Pulmonary artery endothelial cell (primary cell): ENCODE data around the gene EID1. TPM values are rescaled to one million over a fixed set of nuclear protein-coding genes. Genes with fewer than 3 reads are reported as not detected.

Experiments used
- DNase-seq: peaks from one replicate; pipeline ENCODE4 v3.0.0-alpha.2; 2011; ENCODE audit warnings: low read depth, low spot score
- total RNA-seq: library from RNA; depleted of rRNA; stranded (reverse); fragments of >200 nt; gene quantifications from 2 replicates; pipeline ENCODE4 v1.2.3, GENCODE V29; 2014

EID1 gene
- total RNA-seq, 1 donor from 2014 or later, result 200 TPM

DNA sequence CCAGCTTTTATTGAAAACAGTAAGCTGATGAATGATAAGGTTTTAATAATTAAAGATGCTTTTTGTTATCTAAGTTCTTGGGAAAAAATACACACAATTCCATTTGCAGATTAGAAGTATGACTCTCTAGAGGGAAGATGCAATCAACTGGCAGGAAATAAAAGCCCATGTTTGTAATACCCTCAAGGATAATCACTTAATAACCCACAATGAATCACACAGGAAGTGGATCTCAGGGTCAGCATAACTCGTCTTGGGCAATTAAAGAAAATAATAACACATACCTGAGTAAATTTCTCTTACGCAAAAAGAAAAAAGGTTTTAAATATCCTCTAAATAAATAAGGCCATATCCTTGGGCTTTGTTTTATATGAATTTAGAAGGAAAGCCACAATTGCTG lies 9.4 kb upstream of the EID1 start:
- no peak for DNase-seq

DNA sequence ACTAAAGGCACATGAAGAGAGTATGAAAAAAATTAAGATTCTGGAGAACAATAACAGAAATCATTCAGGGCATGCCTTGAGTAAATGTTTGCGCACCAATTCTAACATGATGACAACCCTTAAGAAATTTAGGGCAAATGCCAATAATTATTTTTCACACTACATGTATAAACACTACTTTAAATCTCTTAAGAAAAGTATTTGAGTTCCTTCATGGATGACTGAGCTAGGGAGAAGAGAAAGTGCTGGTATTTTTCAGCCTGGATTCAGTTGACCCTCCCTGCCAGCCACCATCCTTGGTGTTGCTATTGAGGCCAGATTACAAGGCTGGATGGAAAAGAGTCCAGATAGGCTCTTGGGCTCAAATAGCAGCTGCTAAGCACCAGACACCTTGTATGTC lies 8.0 kb upstream of the EID1 start:
- DNase-seq, result no peak

DNA sequence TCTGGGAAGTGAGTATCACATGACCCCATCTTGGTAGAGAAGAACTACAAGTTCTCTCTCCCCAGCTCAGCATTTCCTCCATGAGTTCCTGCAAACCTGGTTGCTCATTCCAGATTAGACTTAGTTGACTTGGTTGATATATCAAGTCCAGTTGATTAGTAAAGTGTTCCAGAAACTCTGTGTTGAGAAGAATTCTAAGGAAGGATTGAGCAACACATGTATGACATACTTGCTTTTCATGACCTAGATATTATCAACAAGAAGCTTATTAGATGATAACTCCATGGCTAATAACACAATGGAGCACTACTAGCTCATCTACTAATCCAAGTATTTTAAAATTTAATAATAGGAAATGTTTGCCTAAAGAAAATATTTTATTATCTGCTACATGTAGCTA lies 6.4 kb upstream of the EID1 start:
- no peak for DNase-seq

- no peak for DNase-seq
Observed at GRCh38 chr15:48872632-48873031, 5.3 kb upstream of the EID1 start.

DNA sequence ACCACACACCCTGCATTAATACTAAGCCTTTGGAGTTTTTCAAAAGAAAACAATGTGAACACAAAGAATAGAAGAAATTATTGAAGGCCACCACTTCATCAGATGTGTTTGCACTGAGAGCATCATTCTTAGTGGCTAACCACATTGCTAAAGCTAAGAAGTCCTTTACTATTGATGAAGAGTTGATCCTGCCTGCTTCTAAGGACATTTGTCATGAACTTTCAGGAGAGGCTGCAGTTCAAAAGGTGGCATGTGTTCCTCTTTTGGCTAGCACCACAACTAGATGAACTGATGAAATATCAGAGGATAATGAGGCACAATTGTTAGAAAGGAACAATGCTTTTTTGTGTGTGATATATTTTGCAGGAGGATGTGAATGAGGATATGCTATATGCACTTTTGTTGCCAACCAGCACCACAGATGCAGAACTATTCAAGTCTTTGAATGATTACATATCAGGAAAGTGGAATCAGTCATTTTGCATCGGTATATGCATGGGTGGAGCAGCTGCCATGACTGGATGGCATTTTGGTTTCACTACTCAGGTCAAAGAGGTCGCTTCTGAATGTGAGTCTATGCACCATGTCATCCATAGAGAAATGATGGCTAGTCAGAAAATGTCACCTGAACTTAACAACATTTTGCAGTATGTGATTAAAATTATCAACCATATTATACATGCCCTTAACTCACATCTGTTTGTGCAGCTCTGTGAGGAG lies 2.5 kb upstream of the EID1 start:
- no peak for DNase-seq

DNA sequence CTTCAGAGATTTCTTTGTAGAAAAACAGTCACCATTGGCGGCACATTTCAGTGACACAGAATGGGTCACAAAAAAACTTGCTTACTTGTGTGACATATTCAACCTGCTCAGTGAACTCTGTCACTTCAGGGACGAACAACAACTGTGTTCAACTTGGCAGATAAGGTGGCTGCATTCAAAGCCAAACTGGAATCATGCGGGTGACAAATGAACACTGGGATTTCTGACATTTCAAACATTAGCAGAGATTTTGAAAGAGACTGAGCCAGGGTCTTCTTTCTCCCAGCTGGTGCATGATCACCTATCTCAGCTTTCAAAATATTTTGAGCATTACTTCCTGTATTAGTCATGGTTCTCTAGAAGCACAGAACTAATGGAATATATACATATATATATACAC lies 1.9 kb upstream of the EID1 start:
- DNase-seq, result no peak

GRCh38 chr15:48880070-48880634 lies 2.2 kb downstream of the EID1 start:
- no peak for DNase-seq

DNA sequence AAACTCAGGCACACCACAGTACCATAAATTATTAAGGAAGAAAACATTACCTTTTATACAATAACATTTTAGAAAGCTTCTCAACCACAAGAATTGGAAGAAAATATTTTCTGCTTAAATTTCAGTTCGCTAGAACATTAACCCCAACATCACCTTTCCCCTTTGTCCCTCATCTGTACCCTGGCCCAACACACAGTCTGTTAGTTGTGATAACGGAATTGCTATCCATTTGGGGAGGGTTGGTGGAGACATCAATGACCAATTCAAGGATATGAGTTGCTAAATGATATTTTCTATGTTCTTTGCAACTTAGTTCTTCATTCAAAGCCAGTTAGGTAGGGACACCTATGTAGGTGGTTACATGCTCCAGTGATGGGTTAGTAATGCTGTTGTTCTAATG lies 5.8 kb downstream of the EID1 start:
- no peak for DNase-seq

DNA sequence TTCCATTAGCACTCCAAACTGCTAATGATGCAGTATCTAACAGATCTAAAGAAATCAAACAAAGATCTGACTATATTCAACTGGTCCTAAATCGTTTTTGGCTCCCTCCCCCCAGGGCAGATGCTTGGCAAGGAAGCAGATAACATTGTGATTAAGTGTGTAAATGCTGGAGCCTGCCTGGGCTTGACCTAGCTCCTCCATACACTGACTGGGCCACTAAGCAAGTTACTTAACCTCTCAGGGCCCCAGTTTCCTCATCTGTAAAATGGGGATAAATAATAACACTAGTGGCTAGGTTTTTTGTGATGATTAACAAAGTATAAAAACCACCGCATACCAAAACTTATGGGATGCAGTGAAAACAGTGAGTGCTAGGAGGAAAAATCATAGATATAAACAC lies 9.2 kb downstream of the EID1 start:
- no peak for DNase-seq

- no peak for DNase-seq
Observed at GRCh38 chr15:48888191-48888590, 10.3 kb downstream of the EID1 start.

DNA sequence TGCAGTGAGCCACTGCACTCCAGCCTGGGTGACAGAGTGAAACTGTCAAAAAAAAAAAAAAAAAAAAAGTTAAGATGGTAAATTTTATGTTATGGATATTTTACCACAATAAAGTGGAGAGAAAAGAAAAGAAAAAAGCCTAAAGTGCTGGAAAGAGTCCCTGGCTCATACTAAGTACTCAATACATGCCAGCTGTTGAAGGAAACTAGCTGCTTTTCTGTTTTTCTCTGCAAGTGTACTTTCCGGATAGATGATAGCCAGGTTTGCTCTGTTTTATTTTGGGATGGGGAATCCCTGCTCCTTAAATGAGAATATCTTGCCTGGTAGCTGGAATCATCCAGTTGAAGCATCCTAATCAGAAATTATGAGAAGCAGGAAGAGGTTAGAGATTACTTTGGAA lies 10.9 kb downstream of the EID1 start:
- no peak for DNase-seq

GRCh38 chr15:48889925-48890324 lies 12.0 kb downstream of the EID1 start:
- DNase-seq, result no peak

DNA sequence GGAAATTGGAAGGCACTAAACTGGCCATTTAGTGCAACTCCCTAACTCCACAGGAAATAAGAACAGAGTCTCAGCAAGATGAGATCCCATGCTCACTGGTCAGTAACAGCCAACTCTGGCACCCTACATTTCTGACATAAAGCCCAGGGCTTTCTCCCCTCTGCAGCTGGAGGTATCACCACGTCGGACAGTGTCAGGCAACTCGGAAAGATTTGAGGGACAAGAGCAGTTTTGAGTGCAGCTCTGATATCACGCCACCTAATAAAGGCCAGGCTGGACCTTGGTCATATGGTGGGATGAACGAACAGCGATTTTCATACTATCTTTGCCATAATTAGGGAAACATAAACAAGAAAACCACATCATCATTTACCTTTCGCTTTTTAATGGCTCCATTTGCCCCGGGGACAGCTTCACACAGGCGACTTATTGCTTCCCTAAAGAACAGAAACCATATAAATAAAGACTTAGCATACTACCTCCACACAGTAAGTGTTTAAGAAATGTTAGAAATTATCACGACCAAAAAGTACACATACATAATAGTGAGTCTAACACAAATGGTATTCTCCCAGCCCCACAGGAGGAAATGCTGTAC lies 12.5 kb downstream of the EID1 start:
- DNase-seq, result no peak

DNA sequence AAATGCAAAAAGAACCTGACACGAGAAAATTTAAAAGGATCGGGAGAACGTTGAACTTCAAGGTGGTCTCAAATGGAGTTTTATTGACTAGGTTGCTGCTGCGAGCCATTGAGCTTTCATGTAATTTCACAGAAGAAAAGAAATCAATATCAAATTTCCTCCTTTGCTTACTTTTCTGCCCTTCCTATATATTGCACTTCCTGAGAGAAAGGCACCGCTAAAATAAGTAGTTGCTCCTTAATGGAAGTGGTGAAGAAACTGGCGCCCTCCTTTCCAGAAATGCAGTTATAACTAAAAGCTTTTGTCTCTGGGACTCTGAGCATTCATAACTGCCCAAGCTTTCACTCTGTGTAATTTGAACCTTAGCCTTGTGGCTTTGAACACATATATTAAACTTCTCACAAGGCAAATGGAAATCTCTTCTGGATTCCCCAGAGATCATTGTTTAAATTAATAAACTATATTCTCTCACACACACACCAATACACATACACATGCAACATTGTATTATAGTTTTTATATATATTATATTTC lies 13.4 kb downstream of the EID1 start:
- no peak for DNase-seq

GRCh38 chr15:48893311-48893710 lies 15.4 kb downstream of the EID1 start:
- DNase-seq, result no peak

DNA sequence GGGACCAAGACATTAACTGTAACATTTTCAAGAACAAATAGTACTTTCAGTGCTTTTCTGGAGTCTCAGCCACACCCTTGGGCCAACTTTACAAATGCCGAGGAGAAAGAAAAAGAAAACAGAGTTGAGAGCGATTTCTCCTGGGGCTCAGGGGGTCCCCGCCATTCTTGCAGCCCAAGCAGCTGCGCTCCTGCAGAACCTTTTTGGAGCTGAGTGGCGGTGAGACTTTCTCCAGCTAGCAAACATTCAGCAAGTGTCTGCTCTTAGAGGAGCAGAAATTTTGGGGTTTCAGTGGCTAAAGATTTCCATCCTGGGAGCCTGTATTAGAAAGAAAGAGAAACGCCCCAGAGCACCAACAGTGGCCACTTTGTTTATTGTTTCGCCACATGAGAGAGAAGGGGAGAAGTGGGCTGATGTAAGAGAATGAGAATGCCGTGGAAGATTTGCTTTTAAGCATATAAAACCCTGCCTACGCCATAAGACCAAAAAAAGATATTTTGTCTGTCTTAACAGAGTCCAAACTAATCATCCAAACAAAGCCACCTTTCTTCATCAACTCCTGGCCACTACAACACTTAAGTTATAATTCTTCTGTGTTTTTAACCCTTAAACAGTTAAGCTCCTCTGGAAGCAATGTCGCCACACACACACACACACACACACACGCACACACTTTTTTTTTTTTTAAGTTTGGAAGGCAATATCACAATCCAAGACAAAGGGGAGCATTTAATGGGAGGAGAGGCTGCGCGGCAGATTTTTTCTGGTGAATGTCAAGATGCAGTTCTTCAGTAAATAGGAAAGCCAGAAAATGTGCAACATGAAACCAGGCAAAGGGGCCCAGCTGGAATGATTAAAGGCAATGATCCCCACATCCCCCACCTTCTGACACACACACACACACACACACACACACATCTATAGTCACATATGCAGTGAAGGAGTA lies 19.2 kb downstream of the EID1 start:
- DNase-seq, result no peak

- DNase-seq, result no peak
Observed at GRCh38 chr15:48898032-48898431, 20.1 kb downstream of the EID1 start.

- DNase-seq, result no peak
Observed at GRCh38 chr15:48898446-48898845, 20.5 kb downstream of the EID1 start.

DNA sequence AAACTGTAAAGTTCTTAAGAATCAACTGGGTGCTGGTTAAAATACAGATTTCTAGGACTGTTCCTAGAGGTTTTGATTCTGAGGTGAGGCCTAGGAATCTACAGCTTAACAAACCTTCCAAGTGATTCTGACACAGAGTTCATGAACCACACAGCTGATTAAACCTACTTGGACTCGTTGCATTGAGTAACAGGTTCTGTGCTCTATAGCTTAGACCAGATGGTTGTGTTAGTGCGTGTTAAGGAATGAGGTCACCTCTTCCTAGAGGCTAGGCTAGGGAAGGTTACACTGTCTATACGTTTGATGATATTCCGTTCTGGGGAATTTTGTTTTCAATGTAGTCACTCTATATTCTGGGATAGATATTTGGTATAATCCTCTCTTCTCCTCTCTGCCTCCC lies 21.9 kb downstream of the EID1 start:
- no peak for DNase-seq

DNA sequence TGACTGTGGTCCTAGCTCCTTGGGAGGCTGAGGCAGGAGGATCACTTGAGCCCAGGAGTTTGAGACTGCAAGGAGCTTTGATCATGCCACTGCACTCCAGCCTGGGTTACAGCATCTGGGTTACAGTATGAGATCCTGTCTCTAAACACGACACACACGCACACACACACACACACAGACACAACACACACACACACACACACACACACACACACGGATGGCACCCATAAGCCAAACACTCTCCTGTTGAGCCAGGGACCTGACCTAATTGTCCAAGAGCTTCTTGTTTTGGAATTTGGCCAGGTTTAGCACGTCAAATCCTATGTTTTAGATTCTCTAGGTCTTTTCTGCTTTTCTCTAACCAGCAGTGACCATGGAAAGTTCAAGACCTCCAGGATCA lies 26.8 kb downstream of the EID1 start:
- DNase-seq, result no peak

GRCh38 chr15:48905216-48905615 lies 27.3 kb downstream of the EID1 start:
- DNase-seq, result no peak

- no peak for DNase-seq
Observed at GRCh38 chr15:48905847-48906246, 27.9 kb downstream of the EID1 start.
